GM19099 (cell line): ENCODE data around the gene TTLL11.

Source experiments
- POLR2A ChIP-seq: IDR thresholded peaks from 3 replicates; pipeline ENCODE4 v1.6.1; 2011; ENCODE audit warnings: low read depth; ENCODE audit not compliant: insufficient read length; ENCODE audit errors: extremely low read depth

Gene TTLL11

DNA sequence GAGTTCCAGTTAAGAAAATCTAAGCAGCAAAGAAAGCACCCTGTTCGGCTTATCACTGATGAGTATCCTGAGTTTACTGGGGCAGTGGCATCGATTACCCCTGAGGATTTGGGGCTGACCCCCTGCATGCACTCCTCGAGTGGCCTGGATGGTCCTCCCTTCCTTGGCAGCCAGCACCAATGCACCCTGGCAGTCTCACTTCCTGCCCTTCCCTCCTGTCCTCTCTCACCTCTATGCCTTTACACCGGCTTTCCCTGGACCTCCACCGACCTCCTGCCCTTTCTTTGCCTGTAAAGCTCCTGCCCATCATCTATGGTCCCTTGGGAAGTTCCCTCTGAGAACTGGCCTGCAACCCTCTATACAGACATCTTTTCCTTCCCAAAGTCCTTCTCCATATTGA is 97.1 kb downstream of the TTLL11 start:
- TF ChIP-seq POLR2A = no peak

DNA sequence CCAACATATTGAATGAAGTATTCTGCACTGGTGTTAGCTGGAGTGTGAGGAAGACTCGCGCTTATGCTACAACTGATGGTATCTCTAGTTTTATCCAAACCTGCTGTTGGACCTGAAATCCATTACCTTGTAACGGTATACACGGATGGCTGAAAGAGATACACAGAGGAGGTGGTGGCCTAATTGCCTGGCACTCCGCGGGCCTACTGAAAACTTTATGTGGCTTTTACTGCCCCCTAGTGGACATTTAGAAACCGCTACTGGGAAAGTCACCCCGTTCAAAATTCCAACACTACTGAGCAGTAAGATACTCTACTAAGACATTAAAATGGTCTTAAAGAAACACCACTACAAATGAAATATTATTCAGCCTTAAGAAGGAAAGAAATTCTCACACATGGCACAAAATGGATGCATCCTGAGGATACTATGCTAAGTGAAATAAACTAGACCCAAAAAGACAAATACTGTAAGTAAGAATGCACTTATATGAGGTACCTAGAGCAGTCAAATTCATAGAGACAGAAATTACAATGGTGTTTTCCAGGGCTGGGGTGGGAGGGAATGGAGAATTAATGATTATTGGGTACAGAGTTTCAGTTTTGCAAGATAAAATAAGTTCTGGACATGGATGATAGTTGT is 100.4 kb downstream of the TTLL11 start:
- no peak for TF ChIP-seq POLR2A

DNA sequence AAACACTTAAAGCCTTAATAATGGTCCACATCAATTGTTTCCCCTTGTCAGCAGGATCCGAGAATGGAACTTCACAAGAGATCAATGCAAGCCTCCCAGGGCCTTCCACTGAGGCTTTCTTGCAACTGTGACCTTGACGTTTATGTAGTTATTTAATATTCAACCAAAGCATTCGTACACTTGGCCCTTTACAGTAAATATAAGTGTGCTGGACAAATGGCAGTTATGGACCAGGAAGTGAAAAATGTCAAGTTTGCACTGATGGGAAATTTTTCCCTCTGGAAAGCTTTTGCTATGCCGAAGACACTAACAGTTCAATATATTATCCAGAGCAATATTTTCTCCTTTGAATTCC is 101.8 kb downstream of the TTLL11 start:
- TF ChIP-seq POLR2A = no peak

GRCh38 chr9:121990600-121991306 is 102.4 kb downstream of the TTLL11 start:
- no peak for TF ChIP-seq POLR2A

GRCh38 chr9:121989010-121989409 is 104.1 kb downstream of the TTLL11 start:
- TF ChIP-seq POLR2A = no peak

GRCh38 chr9:121987314-121987713 is 105.8 kb downstream of the TTLL11 start:
- TF ChIP-seq POLR2A = no peak

DNA sequence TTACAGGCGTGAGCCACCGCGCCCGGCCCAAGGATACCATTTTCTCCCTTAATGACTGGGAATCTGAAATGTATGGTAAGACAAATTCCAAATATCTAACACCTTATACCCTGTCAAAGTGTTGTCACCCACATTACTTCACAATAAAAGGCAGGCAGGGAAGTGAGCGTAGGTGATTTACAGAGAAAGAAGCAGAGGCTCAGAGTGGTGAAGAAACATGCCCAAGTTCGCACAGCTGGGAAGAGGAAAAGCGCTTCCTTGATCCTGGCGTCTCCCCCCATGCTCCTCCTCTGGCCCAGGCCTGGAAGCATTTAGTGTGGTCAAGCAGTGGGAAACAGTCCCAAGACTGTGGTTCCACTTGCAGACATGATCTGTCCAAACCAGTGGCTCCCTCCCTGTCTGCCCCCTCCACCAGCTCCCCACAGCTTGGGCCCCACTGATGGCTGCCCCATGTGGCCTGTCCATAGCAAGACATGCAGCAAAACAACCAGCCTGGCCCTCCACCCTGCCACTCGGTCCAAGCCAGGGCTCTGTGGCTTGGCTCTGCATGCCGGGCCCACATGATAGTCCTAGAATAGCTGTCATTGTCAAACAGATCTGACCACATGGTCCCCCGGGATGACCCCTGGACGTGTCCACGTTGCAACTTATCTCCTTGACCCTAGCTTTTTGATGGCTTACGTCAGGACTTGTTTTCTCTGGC is 107.2 kb downstream of the TTLL11 start:
- TF ChIP-seq POLR2A = no peak

DNA sequence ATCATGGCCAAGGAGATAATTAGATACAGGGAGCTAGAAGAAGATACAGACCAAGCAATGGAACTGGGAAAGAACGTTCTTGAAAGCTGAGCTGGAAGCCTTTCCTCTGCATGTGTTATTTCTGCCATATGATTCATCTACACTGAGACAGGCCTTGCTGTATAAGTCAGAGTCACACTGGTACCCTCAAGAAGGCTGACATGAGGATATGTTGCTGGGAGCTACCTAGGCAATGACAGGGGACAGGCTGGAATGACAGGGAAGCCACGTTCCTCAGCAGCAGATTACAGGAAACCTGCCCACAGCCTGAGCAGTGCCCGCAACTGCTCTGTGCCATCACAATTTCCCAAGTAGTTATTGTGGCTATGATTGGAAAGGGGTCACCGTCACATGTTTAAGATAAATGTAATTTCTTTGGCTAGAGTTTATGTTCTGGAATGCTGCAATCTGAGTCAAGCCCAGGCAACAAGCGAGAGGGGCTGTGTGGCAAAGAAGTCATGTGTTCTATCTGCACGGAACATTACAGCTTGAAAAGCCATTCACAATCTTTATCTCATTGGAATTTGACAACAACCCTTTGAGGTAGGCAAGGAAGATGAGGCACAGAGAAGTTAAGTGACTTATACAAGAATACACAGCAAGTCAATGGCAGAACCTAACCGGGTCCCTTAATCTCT is 108.2 kb downstream of the TTLL11 start:
- TF ChIP-seq POLR2A = no peak

GRCh38 chr9:121983736-121984135 is 109.4 kb downstream of the TTLL11 start:
- no peak for TF ChIP-seq POLR2A

DNA sequence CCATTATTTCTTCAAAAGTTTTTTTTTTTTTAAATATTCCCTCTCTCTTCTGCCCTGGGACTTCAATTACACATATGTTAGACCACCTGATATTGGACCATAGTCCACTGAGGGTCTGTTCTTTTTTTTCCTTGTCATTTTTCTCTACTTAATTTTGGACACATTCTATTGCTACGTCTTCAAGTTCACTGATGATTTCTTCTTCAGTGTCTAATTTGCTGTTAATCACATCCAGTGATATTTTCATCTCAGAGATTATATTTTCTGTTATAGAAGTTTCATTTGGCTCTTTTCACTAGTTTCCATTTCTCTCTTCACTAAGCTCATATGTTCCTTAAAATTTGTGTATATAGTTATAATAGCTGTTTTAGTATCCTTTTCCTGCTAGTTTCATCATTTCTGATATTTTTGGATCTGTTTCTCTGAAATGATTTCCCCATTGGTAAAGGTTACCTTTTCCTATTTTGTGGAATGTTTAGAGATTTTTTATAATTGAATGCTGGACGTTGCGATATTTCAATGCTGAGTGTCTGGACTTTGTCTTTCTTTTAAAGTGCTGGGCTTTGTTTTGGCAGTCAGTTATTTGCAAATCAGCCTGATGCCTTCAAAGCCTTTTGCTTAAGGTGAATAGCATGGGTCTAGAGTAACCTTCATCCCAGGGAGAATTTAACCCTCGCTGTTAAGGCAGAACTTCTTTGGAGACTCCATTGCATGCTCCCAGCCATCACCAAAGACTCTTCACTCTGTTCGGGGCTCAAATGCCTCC is 111.8 kb downstream of the TTLL11 start:
- TF ChIP-seq POLR2A = no peak

DNA sequence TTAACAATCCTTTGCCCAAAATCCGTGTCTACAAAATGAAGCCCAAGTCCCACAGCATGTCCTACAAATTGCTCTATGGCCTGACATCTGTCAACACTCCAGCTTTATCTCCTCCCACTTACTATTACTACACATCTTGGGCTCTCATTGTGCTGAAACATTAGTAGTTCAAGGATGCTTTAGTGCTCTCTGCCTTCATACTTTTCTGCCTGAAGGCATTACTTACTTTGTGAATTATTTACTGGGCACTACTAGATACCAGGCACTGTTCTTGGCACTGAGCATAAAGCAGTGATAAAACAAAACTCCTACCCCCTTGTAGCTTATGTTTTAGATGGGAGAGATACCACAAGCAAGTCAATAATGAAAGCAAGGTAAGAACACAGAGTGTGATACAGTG is 113.4 kb downstream of the TTLL11 start:
- TF ChIP-seq POLR2A = no peak

DNA sequence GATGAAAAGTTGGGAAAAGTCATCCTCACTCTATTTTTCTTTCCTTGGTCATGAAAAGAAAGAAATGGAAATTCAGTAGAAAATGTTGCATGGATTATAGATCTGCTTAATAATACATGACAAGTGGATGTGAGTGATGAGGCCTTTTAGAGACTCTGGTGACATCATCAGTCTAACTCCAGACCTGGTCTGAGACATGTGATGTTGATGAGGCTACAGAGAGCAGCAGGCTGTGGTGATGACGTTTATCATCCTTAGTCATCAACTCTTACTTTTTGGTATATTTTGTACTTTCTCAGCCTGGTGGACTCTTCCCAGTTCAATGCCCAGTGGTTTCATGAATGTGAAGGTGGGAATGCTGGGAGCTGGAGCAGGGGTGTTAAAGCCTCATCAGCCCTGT is 116.4 kb downstream of the TTLL11 start:
- TF ChIP-seq POLR2A = no peak

GRCh38 chr9:121975801-121976277 is 117.3 kb downstream of the TTLL11 start:
- TF ChIP-seq POLR2A = no peak

DNA sequence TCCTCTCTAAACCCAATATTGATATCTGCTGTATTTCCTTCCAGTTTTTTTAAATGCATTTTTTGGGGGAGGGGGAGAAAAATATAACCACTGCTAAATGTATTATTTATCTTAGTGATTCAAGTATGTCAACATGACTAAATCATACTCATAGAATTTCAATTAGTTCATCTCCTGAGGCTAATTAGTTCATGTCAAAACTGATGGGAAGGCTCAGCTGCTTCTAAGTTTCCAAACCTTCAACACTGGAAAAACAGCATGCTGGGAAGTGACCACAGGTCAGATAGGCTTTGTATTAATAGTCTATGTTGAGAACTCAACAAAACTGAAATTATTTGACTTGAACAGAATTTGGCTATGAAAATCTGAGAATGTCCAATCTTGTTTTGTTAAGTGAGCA is 118.7 kb downstream of the TTLL11 start:
- TF ChIP-seq POLR2A = no peak
